HS-5 (cell line): Measurements from ENCODE around the gene TCTN3.
"Not testable (repeated sequence)": the region's sequence is repeated elsewhere in the genome, so short reads cannot be mapped to it uniquely, and the experiment has no call there.

Source experiments
- DNase-seq: peaks from one replicate; pipeline ENCODE4 v3.0.0-alpha.2; 2012; ENCODE audit warnings: low read depth

The TCTN3 gene

GRCh38 chr10:95693668-95694534 is at the start of gene TCTN3:
TCTN3 (minus strand) TSS chr10:95693927; CDS start chr10:95693899, 28 bp downstream.
- DNase-seq, result peak; percentile 98

- no peak for DNase-seq
Measured at GRCh38 chr10:95742962-95743535, 49.3 kb upstream of the TCTN3 start.

GRCh38 chr10:95742485-95742884 is 48.8 kb upstream of the TCTN3 start:
- no peak for DNase-seq

- DNase-seq, result no peak
Measured at GRCh38 chr10:95741807-95742467, 48.2 kb upstream of the TCTN3 start.

- DNase-seq, result no peak
Measured at GRCh38 chr10:95739056-95739455, 45.3 kb upstream of the TCTN3 start.

GRCh38 chr10:95732907-95733306 is 39.2 kb upstream of the TCTN3 start:
- DNase-seq, result not testable (repeated sequence)

- no peak for DNase-seq
Measured at GRCh38 chr10:95730233-95730632, 36.5 kb upstream of the TCTN3 start.

GRCh38 chr10:95729323-95730055 is 35.8 kb upstream of the TCTN3 start:
- DNase-seq, result no peak

- no peak for DNase-seq
Measured at GRCh38 chr10:95728526-95728925, 34.8 kb upstream of the TCTN3 start.

- not testable (repeated sequence) for DNase-seq
Measured at GRCh38 chr10:95722496-95722895, 28.8 kb upstream of the TCTN3 start.

GRCh38 chr10:95720745-95721144 is 27.0 kb upstream of the TCTN3 start:
- not testable (repeated sequence) for DNase-seq

GRCh38 chr10:95716866-95717265 is 23.1 kb upstream of the TCTN3 start:
- DNase-seq, result no peak

- DNase-seq, result no peak
Measured at GRCh38 chr10:95716466-95716865, 22.7 kb upstream of the TCTN3 start.

GRCh38 chr10:95711492-95711891 is 17.8 kb upstream of the TCTN3 start:
- no peak for DNase-seq

- no peak for DNase-seq
Measured at GRCh38 chr10:95706990-95707389, 13.3 kb upstream of the TCTN3 start.

- DNase-seq, result no peak
Measured at GRCh38 chr10:95706573-95706972, 12.8 kb upstream of the TCTN3 start.

- DNase-seq, result no peak
Measured at GRCh38 chr10:95698415-95698814, 4.7 kb upstream of the TCTN3 start.

- DNase-seq, result no peak
Measured at GRCh38 chr10:95697429-95697828, 3.7 kb upstream of the TCTN3 start.

GRCh38 chr10:95694665-95695064 is 938 bp upstream of the TCTN3 start:
- DNase-seq, result no peak

GRCh38 chr10:95693071-95693667 is 558 bp downstream of the TCTN3 start:
- DNase-seq, result peak; percentile 5

GRCh38 chr10:95691281-95691680 is 2.4 kb downstream of the TCTN3 start:
- DNase-seq, result no peak

GRCh38 chr10:95688648-95689047 is 5.1 kb downstream of the TCTN3 start:
- DNase-seq, result no peak
